SU-DHL-6 (cell line): ENCODE results near the gene NKPD1.

Experiments
- H2AFZ ChIP-seq: fragments of 200-600 bp; sonication (generic); 2 replicates; pipeline ENCODE4 v1.6.1; 2014; ENCODE audit warnings: low read depth, mild to moderate bottlenecking, moderate library complexity, mixed read lengths, antibody characterized with exemption, low read length; ENCODE audit not compliant: severe bottlenecking
- H3F3A ChIP-seq: fragments of 200-600 bp; shearing (Covaris generic); 2 replicates; pipeline ENCODE4 v1.6.0; 2016; ENCODE audit warnings: antibody characterized with exemption, mild to moderate bottlenecking; ENCODE audit not compliant: insufficient read depth
- H3K27ac ChIP-seq: fragments of 200-600 bp; sonication (generic); 2 replicates; pipeline ENCODE4 v1.5.1; 2016; ENCODE audit warnings: low read depth, mild to moderate bottlenecking, low read length, moderate library complexity, mixed read lengths
- H3K27me3 ChIP-seq: fragments of 200-600 bp; sonication (generic), shearing (Covaris generic); 2 replicates; pipeline ENCODE4 v1.6.0; 2014; ENCODE audit warnings: mild to moderate bottlenecking, low read length
- H3K36me3 ChIP-seq: fragments of 200-600 bp; sonication (generic); 2 replicates; pipeline ENCODE4 v1.6.1; 2014; ENCODE audit warnings: mild to moderate bottlenecking, low read length, mixed read lengths
- H3K4me2 ChIP-seq: fragments of 300-600, 200-600 bp; shearing (Covaris generic), sonication (generic); 2 replicates; pipeline ENCODE4 v1.6.0; 2014; ENCODE audit warnings: low read length, low read depth, mild to moderate bottlenecking; ENCODE audit not compliant: poor library complexity, severe bottlenecking
- H3K4me3 ChIP-seq: fragments of 200-600 bp; sonication (generic); 2 replicates; pipeline ENCODE4 v1.5.1; 2014; ENCODE audit warnings: antibody characterized with exemption, low read length, mild to moderate bottlenecking, mixed read lengths; ENCODE audit not compliant: insufficient read depth, poor library complexity, severe bottlenecking
- H3K79me2 ChIP-seq: fragments of 200-600 bp; sonication (generic); 2 replicates; pipeline ENCODE4 v1.6.1; 2014; ENCODE audit warnings: mild to moderate bottlenecking, low read length, moderate library complexity; ENCODE audit not compliant: insufficient read depth
- H3K9ac ChIP-seq: fragments of 200-600 bp; sonication (generic); 2 replicates; pipeline ENCODE4 v1.7.0; 2014; ENCODE audit warnings: mild to moderate bottlenecking, low read length
- H3K9me2 ChIP-seq: fragments of 200-600 bp; sonication (generic); replicated peaks from 2 replicates; pipeline ENCODE4 v1.6.1; 2014; ENCODE audit warnings: low read length; ENCODE audit not compliant: insufficient read depth
- H3K9me3 ChIP-seq: fragments of 200-600 bp; sonication (generic); 2 replicates; pipeline ENCODE4 v1.6.1; 2014; ENCODE audit warnings: low read length, mixed read lengths; ENCODE audit not compliant: insufficient read depth
- H4K20me1 ChIP-seq: fragments of 200-600 bp; sonication (generic); 2 replicates; pipeline ENCODE4 v1.6.1; 2014; ENCODE audit warnings: low read depth, mild to moderate bottlenecking, antibody characterized with exemption, low read length, moderate library complexity, mixed read lengths
- CTCF ChIP-seq: fragments of 200-600 bp; sonication (generic); IDR thresholded peaks from one replicate; pipeline ENCODE4 v1.5.1; 2017; ENCODE audit warnings: antibody characterized with exemption, mild to moderate bottlenecking, low read length, moderate library complexity; ENCODE audit not compliant: insufficient read depth, poor library complexity, severe bottlenecking
- EZH2phosphoT487 ChIP-seq: fragments of 200-600 bp; sonication (generic), shearing (Covaris generic); conservative IDR thresholded peaks from 2 replicates; pipeline ENCODE4 v1.6.1; 2018; ENCODE audit warnings: mild to moderate bottlenecking, antibody characterized with exemption, low read length, moderate library complexity, mixed read lengths

The NKPD1 gene

GRCh38 chr19:45154064-45154827 lies 6.5 kb downstream of the NKPD1 start:
- Histone ChIP-seq H3K4me2 (no peak overlapping the region), H3F3A (no peaks in the 10 kb centered on the region), H3K9me3 (no peaks in the 10 kb centered on the region), H2AFZ (no peak overlapping the region), H3K27me3 (no peaks in the 10 kb centered on the region), H3K36me3 (no peaks in the 10 kb centered on the region), H3K9me2 (no peaks in the 10 kb centered on the region), H3K9ac (no peak overlapping the region), H3K27ac (no peak overlapping the region), H4K20me1 (no peaks in the 10 kb centered on the region), H3K4me3 (no peak overlapping the region), H3K79me2 (no peaks in the 10 kb centered on the region)
- no peak for TF ChIP-seq EZH2phosphoT487
- no peak for TF ChIP-seq CTCF

DNA sequence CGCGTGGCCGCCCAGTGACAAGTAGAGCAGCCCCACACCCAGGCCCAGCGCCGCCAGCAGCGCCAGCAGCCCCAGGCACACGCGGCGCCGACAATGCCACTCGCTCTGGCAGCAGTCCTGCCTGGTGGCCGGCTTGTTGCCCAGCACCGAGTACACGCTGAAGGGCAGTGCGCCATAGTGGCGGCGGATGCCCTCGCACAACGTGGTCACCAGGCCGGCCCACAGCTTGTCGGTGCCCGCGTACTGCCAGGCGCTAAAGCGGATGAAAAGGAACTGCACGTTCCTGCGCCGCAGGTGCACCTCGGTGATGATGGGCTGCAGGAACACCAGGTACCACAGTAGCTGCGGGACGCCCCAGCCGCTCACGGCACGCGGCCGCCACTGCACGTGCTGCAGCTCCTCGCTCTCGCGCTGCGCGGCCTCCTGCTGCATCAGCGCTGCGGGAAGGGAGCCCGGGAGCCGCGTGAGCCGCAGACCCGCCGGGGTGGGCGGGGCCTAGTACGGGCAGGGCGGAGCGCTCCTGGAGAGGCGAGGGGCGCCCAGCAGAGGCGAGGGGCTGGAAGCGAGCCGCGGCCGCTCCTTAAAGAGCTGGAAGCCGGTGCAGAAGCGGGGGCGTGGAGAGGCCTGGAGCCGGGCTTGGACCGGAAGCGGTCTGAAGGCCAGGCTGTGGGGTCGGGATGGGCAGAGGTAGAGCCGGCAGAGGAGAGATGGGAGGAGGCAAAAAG lies 7.3 kb downstream of the NKPD1 start:
- H3K4me2 ChIP-seq = no peak overlapping the region
- no peak overlapping the region for H3K9ac ChIP-seq
- H3K9me2 ChIP-seq = no peaks in the 10 kb centered on the region
- no peaks in the 10 kb centered on the region for H3K36me3 ChIP-seq
- no peaks in the 10 kb centered on the region for H3K79me2 ChIP-seq
- H3K9me3 ChIP-seq = no peaks in the 10 kb centered on the region
- no peaks in the 10 kb centered on the region for H3K27me3 ChIP-seq
- no peak overlapping the region for H2AFZ ChIP-seq
- no peak overlapping the region for H3K27ac ChIP-seq
- no peaks in the 10 kb centered on the region for H4K20me1 ChIP-seq
- no peak overlapping the region for H3K4me3 ChIP-seq
- no peak for TF ChIP-seq EZH2phosphoT487
- no peak for TF ChIP-seq CTCF
- H3F3A ChIP-seq = no peaks in the 10 kb centered on the region

DNA sequence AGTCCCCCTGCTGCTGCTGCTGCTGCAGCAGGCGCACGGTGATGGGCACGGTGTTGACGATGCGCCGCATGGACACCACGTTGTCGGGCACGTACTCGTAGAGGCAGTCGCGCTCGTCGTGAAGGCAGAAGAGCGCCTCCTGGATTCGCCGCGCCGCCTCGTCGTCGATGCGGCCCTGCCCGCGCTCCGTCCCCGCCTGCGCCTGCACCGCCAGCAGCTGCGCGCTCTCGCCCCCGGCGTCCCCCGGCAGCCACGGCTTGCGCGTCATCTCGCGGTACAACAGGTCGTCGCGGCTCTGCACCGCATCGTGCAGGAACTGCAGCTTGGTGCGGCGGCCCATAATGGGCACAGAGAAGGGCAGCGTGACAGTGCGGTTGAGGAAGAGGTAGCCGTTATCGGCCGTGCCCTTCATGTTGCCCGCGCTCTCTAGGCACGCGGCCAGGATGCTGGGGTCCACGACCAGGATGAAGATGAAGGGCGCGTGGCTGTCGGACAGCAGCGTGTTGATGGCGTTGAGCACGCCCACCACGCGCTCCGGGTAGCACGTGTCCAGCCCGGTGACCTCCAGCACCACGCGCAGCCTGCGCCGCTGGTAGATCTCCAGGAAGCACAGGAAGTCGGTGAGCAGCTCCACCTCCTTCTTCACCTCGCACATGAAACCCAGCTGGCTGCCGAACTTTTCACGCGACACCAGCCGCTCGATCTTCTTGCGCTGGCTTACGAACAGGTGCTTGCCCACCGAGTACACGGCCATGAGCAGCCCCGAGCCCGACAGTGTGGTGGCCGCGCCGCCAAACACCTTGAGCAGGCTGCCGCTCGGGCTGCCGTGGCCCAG lies 8.1 kb downstream of the NKPD1 start:
- no peaks in the 10 kb centered on the region for H4K20me1 ChIP-seq

More for the DNA sequence above, 8.1 kb downstream of the NKPD1 start:
- H3K36me3 ChIP-seq = no peaks in the 10 kb centered on the region
- no peaks in the 10 kb centered on the region for H3K79me2 ChIP-seq
- H3K9me3 ChIP-seq = no peaks in the 10 kb centered on the region
- TF ChIP-seq EZH2phosphoT487 (no peak), CTCF (no peak)
- H2AFZ ChIP-seq = no peak overlapping the region
- no peak overlapping the region for H3K9ac ChIP-seq
- H3F3A ChIP-seq = no peaks in the 10 kb centered on the region
- no peak overlapping the region for H3K4me3 ChIP-seq
- no peaks in the 10 kb centered on the region for H3K27me3 ChIP-seq
- H3K9me2 ChIP-seq = no peaks in the 10 kb centered on the region
- no peak overlapping the region for H3K4me2 ChIP-seq
- no peak overlapping the region for H3K27ac ChIP-seq
